Measurements from ENCODE around the gene GAD1. TPM values are rescaled to one million over a fixed set of nuclear protein-coding genes. Genes with fewer than 3 reads are reported as not detected.

GAD1 gene
- total and polyA plus RNA-seq, 10 of the 15 experiments (the other 5 are each of a cell fraction or from before 2014, with no cell fraction given): 0.04 to 3.4 (median 0.42) TPM

- Histone ChIP-seq H3K4me3 (no peak overlapping the region), H3K27ac (ENCODE audit: control insufficient read depth, insufficient read depth) (no peak overlapping the region), H3K9me3 (replicated peaks; ENCODE audit: control insufficient read depth, insufficient read depth, low read length) (no peaks in the 10 kb centered on the region), H3K36me3 (ENCODE audit: control insufficient read depth in 2 of 2, insufficient read depth in 2 of 2, low read length in 1 of 2) (no peaks in the 10 kb centered on the region), H3K79me2 (ENCODE audit: control insufficient read depth, insufficient read depth, low read length) (no peaks in the 10 kb centered on the region), H3K4me1 (ENCODE audit: control insufficient read depth, insufficient read depth, low read length) (no peaks in the 10 kb centered on the region), H3K27me3 (replicated peaks in 1 of 2; ENCODE audit: control insufficient read depth in 2 of 2, insufficient read depth in 2 of 2, low read length in 1 of 2) (no peaks in the 10 kb centered on the region; a peak in 1 of 4 replicates), H4K20me1 (ENCODE audit: control insufficient read depth, insufficient read depth) (no peaks in the 10 kb centered on the region), H3K9ac (ENCODE audit: control insufficient read depth, insufficient read depth, low read length) (no peak overlapping the region), H2AFZ (ENCODE audit: control insufficient read depth, low read depth, low read length) (no peak overlapping the region), H3K4me2 (ENCODE audit: control insufficient read depth, insufficient read depth) (no peak overlapping the region)
- in situ Hi-C loops (cut with MboI): no loop called here
- TF ChIP-seq ZNF274 (IDR thresholded peaks at IDR 0.05; ENCODE audit: insufficient read depth, insufficient read length) (no peak), TBL1XR1 (IDR thresholded peaks at IDR 0.05; ENCODE audit: low read depth, low read length) (no peak), MEF2A (IDR thresholded peaks at IDR 0.05; ENCODE audit: insufficient read depth, low read depth, low read length) (no peak), CREM (IDR thresholded peaks at IDR 0.05; ENCODE audit: low read depth) (no peak), NR2C1 (IDR thresholded peaks at IDR 0.05) (no peak), ZNF24 (IDR thresholded peaks at IDR 0.05) (no peak)
- DNase-seq (ENCODE audit: low read depth, low spot score) (no peak), ATAC-seq (no peak), FAIRE-seq (no peak)
- ChIA-PET SMC1A (ENCODE audit: uncharacterized antibody, unreplicated experiment) (interaction anchor here (1.6 kb wide), 2 partner anchors 42 to 381 kb away, joined by 4 read pairs; no protein-coding TSS in a partner anchor), CTCF (interaction anchor here (0.5 to 1.1 kb wide), 2 partner anchors 34 to 370 kb away, joined by 3 to 4 read pairs; no protein-coding TSS in a partner anchor), RAD21 (ENCODE audit: unreplicated experiment) (no interaction called here), POLR2A (no interaction called here)
- 12% methylated on average over 2 of the region's 2 CpGs for WGBS (ENCODE audit: insufficient coverage, insufficient replicate concordance, low lambda C conversion rate, missing lambda C conversion rate)
- intact Hi-C loops (cut with micrococcal nuclease; ENCODE audit: unreplicated experiment): no loop called here
- BruUV-seq (replicated peaks): no TSS peak
These were observed 37.8 kb upstream of the GAD1 start for GRCh38 chr2:170778900-170779299.

- Histone ChIP-seq H3K27ac (ENCODE audit: control insufficient read depth, insufficient read depth) (no peak overlapping the region), H3K4me1 (ENCODE audit: control insufficient read depth, insufficient read depth, low read length) (no peaks in the 10 kb centered on the region), H3K4me2 (ENCODE audit: control insufficient read depth, insufficient read depth) (no peak overlapping the region), H4K20me1 (ENCODE audit: control insufficient read depth, insufficient read depth) (no peaks in the 10 kb centered on the region), H3K79me2 (ENCODE audit: control insufficient read depth, insufficient read depth, low read length) (no peaks in the 10 kb centered on the region), H3K36me3 (ENCODE audit: control insufficient read depth in 2 of 2, insufficient read depth in 2 of 2, low read length in 1 of 2) (no peaks in the 10 kb centered on the region), H2AFZ (ENCODE audit: control insufficient read depth, low read depth, low read length) (no peak overlapping the region), H3K4me3 (no peak overlapping the region), H3K9me3 (replicated peaks; ENCODE audit: control insufficient read depth, insufficient read depth, low read length) (no peaks in the 10 kb centered on the region), H3K9ac (ENCODE audit: control insufficient read depth, insufficient read depth, low read length) (no peak overlapping the region), H3K27me3 (replicated peaks in 1 of 2; ENCODE audit: control insufficient read depth in 2 of 2, insufficient read depth in 2 of 2, low read length in 1 of 2) (no peaks in the 10 kb centered on the region; a peak in 1 of 4 replicates)
- 38% methylated on average over 1 of the region's 1 CpG for WGBS (ENCODE audit: insufficient coverage, insufficient replicate concordance, low lambda C conversion rate, missing lambda C conversion rate)
- FAIRE-seq (no peak), DNase-seq (ENCODE audit: low read depth, low spot score) (no peak), ATAC-seq (no peak)
- ChIA-PET SMC1A (ENCODE audit: uncharacterized antibody, unreplicated experiment) (interaction anchor here (1.6 kb wide), 2 partner anchors 42 to 382 kb away, joined by 4 read pairs; no protein-coding TSS in a partner anchor), POLR2A (no interaction called here), RAD21 (ENCODE audit: unreplicated experiment) (no interaction called here), CTCF (interaction anchor here (0.5 to 1.1 kb wide), 2 partner anchors 34 to 370 kb away, joined by 3 to 4 read pairs; no protein-coding TSS in a partner anchor)
- in situ Hi-C loops (cut with MboI): no loop called here
- intact Hi-C loops (cut with micrococcal nuclease; ENCODE audit: unreplicated experiment): no loop called here
- BruUV-seq (replicated peaks): no TSS peak
- TF ChIP-seq ZNF622 (IDR thresholded peaks at IDR 0.05): no peak
- TF ChIP-seq TCF3 (IDR thresholded peaks at IDR 0.05; ENCODE audit: borderline replicate concordance, insufficient read depth, low read depth, low read length): no peak
- TF ChIP-seq E2F8 (IDR thresholded peaks at IDR 0.05; ENCODE audit: low read depth, partially characterized antibody): no peak
- no peak for TF ChIP-seq ASH2L (IDR thresholded peaks at IDR 0.05; ENCODE audit: borderline replicate concordance, low read depth)
- no peak for TF ChIP-seq SMC3 (IDR thresholded peaks at IDR 0.05; ENCODE audit: borderline replicate concordance, low read length)
- no peak for TF ChIP-seq RAD51 (IDR thresholded peaks at IDR 0.05)
- no peak for TF ChIP-seq FOXM1 (IDR thresholded peaks at IDR 0.05; ENCODE audit: low read depth, low read length)
- TF ChIP-seq, protein P1, sequence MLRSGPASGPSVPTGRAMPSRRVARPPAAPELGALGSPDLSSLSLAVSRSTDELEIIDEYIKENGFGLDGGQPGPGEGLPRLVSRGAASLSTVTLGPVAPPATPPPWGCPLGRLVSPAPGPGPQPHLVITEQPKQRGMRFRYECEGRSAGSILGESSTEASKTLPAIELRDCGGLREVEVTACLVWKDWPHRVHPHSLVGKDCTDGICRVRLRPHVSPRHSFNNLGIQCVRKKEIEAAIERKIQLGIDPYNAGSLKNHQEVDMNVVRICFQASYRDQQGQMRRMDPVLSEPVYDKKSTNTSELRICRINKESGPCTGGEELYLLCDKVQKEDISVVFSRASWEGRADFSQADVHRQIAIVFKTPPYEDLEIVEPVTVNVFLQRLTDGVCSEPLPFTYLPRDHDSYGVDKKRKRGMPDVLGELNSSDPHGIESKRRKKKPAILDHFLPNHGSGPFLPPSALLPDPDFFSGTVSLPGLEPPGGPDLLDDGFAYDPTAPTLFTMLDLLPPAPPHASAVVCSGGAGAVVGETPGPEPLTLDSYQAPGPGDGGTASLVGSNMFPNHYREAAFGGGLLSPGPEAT (IDR thresholded peaks at IDR 0.05; ENCODE audit: low read depth): no peak
These were observed 37.4 kb upstream of the GAD1 start for GRCh38 chr2:170779304-170779703.
